HL-60/S4 (cell line): ENCODE data around the gene PTPRU.
"Not testable (repeated sequence)": the region's sequence is repeated elsewhere in the genome, so short reads cannot be mapped to it uniquely, and the experiment has no call there.

Experiments
- in situ Hi-C: fragments of 300-500 bp; cut with MboI; formaldehyde crosslinking; loops from 2 replicates; pipeline ENCODE4 v1.14.3; 2022; ENCODE audit warnings: low sequenced_read_pairs

PTPRU gene

GRCh38 chr1:29218223-29218622, 18.1 kb upstream of the PTPRU start:
- in situ Hi-C loops: no loop called here

DNA sequence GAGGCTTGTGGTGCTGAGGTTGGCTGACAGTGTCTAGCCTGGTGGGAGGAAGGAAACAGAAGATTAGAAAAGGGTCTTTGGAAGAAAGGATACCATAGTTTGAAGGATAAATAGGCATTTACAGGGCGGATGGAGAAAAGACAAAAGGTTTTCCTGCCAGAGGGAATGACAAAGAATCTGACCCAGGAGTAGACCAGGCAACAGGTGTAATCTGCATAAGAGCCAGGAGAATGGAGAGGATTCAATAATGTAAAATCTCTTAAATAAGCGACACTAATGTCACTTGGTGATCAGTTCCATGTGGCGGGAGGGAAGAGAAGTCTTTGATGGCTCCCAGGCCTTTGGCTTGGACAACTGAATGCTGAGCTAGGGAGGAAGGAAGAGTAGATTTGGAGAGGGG, 15.0 kb upstream of the PTPRU start:
- in situ Hi-C loops: no loop called here

GRCh38 chr1:29222260-29222659, 14.1 kb upstream of the PTPRU start:
- in situ Hi-C loops: not testable (repeated sequence)

- in situ Hi-C loops: no loop called here
These were observed 13.6 kb upstream of the PTPRU start for GRCh38 chr1:29222686-29223085.

DNA sequence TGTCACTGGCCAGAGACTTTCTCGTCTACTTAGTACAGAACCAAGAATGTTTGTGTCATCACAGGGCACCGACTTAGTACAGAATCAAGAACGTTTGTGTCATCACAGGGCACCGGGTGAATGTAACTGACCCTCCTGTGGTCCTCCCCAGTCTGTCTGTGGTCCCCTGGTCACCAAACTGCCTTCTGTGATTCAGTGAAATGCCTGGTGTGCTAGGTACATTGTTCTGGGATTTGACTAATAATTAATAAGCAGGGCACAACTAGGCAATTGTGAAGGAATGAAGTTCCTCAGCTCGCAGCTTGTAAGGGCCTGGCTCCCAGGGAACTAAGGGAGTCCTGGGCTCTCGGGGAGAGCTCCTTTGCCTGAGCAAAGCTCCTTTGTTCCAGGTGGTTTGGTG, 12.8 kb upstream of the PTPRU start:
- in situ Hi-C loops: no loop called here

GRCh38 chr1:29224356-29224837, 11.9 kb upstream of the PTPRU start:
- in situ Hi-C loops: no loop called here

- in situ Hi-C loops: loop anchor here (25.0 kb wide), 1 partner anchor 1487 kb away; the partner anchor contains the start of gene MATN1
These were observed 11.0 kb upstream of the PTPRU start for GRCh38 chr1:29225361-29225760.

DNA sequence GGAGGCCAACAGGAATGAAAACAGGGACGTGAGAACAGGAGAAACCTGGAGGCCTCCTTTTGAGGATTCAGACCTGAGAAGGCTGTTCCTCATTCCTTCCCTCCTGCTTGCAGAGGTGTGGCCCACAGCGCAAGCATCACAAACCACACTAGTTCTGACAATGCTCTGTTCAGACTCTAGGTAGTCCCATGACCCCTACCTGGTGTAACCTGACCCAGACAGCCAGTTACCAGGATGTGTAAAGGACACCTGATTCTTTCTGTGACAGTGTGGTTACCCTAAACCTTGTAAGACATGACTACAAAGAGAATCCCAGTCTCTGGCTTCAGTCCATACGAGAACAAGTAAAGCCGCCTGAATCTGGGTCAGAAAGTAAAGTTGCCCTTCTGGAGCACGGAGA, 8.8 kb upstream of the PTPRU start:
- in situ Hi-C loops: loop anchor here (25.0 kb wide), 1 partner anchor 1485 kb away; the partner anchor contains the start of gene MATN1

DNA sequence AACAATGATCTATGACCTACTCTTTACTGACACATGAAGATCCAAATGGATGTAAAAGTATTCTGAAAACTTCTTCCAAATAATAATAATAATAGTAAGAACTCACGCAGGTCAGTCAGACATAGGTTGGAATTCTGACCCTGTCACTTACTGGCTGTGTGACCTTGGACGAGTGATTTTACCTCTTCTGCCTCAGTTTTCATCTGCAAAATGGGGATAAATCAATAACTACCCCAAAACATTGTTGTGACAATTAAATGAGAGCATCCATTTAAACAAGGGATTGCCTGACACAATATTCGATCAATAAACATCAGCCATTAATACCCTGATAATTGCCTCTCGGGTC, 6.1 kb upstream of the PTPRU start:
- in situ Hi-C loops: loop anchor here (25.0 kb wide), 1 partner anchor 1482 kb away; the partner anchor contains the start of gene MATN1

- in situ Hi-C loops: loop anchor here (25.0 kb wide), 1 partner anchor 1482 kb away; the partner anchor contains the start of gene MATN1
These were observed 5.6 kb upstream of the PTPRU start, which contains the start of gene MECR for GRCh38 chr1:29230553-29231378. Gene MECR, minus strand, starts transcription at chr1:29230934. Its CDS starts 28 bp downstream, at chr1:29230906.

- in situ Hi-C loops: loop anchor here (25.0 kb wide), 1 partner anchor 1480 kb away; the partner anchor contains the start of gene MATN1
These were observed 3.9 kb upstream of the PTPRU start for GRCh38 chr1:29232387-29232786.

- in situ Hi-C loops: loop anchor here (25.0 kb wide), 1 partner anchor 1479 kb away; the partner anchor contains the start of gene MATN1
These were observed 2.6 kb upstream of the PTPRU start for GRCh38 chr1:29233693-29234092.

DNA sequence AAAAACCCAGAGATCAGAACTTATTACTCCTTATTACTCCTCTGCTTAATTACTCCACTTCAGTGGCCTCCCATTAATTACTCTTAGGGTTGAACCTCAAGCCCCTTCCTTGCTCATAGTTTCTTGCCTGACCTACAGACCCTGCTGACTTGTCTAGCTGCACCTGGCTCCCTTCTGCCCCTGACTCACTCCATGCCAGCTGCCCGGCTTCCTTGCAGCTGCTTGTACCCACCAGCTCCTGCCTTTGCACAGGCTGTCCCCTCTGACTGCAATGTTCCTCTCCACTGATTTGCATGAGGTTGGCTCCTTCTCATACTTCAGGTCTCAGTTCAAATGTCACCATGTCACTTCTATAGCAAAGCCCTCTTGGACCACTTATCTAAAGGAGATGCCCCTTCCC, 1.9 kb upstream of the PTPRU start:
- in situ Hi-C loops: loop anchor here (25.0 kb wide), 1 partner anchor 1478 kb away; the partner anchor contains the start of gene MATN1

- in situ Hi-C loops: loop anchor here (25.0 kb wide), 1 partner anchor 1477 kb away; the partner anchor contains the start of gene MATN1
These were observed 1.4 kb upstream of the PTPRU start for GRCh38 chr1:29234881-29235280.

- in situ Hi-C loops: loop anchor here (25.0 kb wide), 1 partner anchor 1476 kb away; the partner anchor contains the start of gene MATN1
These were observed 398 bp downstream of the PTPRU start for GRCh38 chr1:29236712-29237128.

- in situ Hi-C loops: loop anchor here (25.0 kb wide), 1 partner anchor 1475 kb away; the partner anchor contains the start of gene MATN1
These were observed 953 bp downstream of the PTPRU start for GRCh38 chr1:29237129-29237821.

DNA sequence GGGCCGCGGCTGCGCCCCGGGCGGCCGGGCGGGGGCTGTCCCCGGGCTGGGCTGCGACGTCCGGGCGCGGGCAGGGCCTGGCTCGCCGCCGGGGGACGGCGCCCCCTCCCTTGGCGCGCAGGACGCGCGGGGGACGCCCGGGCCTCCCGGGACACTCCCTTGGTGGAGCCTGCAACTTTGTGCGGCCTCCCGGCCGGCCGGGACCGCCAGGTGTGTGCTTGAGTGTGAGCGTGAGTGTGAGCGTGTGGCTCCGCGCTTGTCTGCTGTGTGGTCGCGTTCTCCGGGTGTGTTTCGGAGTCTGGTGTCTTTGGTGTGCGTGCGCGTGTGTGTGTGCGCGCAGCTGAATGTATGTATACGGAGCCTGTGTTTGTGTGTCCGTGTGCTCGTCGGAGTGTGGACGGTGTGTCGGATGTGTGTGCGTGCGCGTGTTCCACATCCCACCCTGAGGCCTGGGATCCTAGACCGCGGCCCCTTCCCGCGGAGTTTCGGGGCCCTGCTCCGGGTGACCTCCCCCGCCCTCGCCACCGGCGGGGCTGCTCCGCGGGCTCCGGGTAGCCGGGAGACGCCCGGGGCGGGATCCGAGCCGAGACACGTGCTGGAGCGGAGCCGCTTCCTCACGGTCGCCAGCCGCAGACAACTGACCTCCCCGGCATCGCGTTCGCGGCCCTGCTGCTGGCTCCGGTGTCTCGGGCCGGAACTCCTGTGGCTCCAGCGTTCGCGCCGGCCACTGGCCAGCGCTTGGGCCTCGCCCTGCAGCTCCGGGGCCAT, 1.7 kb downstream of the PTPRU start:
- in situ Hi-C loops: loop anchor here (25.0 kb wide), 1 partner anchor 1474 kb away; the partner anchor contains the start of gene MATN1

DNA sequence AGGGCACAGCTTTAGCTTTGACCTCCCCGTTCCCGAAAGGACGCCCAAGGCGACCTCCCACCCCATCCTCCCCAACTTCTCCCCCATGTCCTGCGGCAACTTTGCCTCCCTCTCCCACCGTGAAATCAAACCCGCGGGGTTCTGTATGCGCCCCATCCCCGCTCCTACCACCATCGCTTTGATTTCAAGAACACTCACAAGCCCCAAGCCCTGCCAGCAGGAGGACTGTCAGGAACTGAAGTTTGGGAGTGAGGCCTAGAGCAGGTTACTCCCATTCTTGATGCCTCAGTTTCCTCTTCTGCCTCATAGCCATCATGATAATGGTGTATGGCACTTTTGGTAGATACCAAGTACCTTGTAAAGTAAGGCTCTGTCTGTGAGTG, 2.3 kb downstream of the PTPRU start:
- in situ Hi-C loops: loop anchor here (25.0 kb wide), 1 partner anchor 1474 kb away; the partner anchor contains the start of gene MATN1

GRCh38 chr1:29239142-29239541, 2.8 kb downstream of the PTPRU start:
- in situ Hi-C loops: loop anchor here (25.0 kb wide), 1 partner anchor 1473 kb away; the partner anchor contains the start of gene MATN1

GRCh38 chr1:29240400-29240837, 4.1 kb downstream of the PTPRU start:
- in situ Hi-C loops: loop anchor here (25.0 kb wide), 1 partner anchor 1472 kb away; the partner anchor contains the start of gene MATN1
